HG02970 (cell line): ENCODE measurements around the gene DIAPH2.

Experiments
- ATAC-seq: cut with Tn5 transposase; IDR thresholded peaks from one replicate; pipeline ENCODE4 v1.9.1; 2021; ENCODE audit warnings: mild to moderate bottlenecking, moderate library complexity, moderate number of reproducible peaks; ENCODE audit not compliant: unreplicated experiment, low FRiP score

Gene DIAPH2

GRCh38 chrX:97619499-97619898 lies 934.9 kb downstream of the DIAPH2 start:
- no peak for ATAC-seq

- ATAC-seq: no peak
Measured at GRCh38 chrX:97622111-97622510, 937.5 kb downstream of the DIAPH2 start.

DNA sequence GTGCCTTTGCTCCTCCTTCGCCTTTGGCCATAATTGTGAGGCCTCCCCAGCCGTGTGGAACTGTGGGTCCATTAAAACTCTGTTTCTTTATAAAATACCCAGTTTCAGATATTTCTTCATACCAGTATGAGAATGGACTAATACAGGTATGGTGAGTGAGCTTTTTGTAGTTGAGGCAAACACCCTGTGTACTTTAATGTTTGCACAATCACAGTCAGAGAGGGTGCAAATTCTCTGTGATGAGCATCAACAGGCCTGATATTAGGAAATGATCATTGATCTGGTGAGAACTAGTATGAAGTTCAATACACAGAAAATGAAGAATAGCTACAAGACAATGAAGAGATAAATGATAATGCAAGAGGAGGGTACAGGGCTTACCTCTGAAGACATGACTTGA lies 943.7 kb downstream of the DIAPH2 start:
- ATAC-seq: no peak

GRCh38 chrX:97628807-97629596 lies 944.4 kb downstream of the DIAPH2 start:
- ATAC-seq: no peak

GRCh38 chrX:97629597-97629985 lies 944.9 kb downstream of the DIAPH2 start:
- no peak for ATAC-seq

DNA sequence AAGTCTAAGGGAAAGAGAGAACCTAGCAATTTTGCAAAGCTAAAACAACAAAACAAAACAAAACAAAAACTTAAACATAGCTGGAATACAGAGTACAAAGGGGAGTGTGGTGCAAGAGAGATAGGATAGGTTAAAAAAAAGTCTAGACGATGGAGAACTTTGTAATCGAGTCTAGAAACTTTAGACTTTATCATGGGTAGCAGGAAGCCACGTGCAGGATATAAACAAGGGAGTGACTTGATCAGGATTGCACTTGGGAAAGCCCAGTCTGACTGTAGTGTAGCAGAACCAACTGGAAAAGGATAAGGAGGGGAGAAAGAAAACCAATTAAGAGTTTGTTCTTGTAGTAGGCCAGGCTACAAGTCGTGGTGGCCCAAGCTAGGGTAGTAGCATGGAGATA lies 949.2 kb downstream of the DIAPH2 start:
- no peak for ATAC-seq

- no peak for ATAC-seq
Measured at GRCh38 chrX:97636473-97637140, 952.0 kb downstream of the DIAPH2 start.

DNA sequence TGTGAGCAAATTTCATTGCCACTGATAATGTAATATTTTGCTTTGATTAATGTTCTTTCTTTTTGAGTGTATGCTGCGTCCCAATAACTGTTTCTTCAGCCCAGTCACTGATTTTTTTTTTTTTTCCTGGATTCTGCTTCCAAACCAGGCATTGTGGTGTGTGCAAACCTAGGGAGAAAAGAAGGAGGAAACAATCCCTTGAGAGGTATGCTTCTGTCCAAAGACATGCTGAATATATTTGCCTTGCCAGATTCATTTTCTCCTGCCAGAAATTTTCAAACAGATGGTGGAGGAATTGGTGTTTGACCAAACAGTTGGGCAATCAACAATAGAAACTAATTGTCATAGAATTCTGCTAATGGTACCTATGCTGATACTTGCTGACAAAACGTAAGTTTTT lies 952.6 kb downstream of the DIAPH2 start:
- no peak for ATAC-seq

GRCh38 chrX:97638621-97639020 lies 954.0 kb downstream of the DIAPH2 start:
- no peak for ATAC-seq

GRCh38 chrX:97639526-97639925 lies 954.9 kb downstream of the DIAPH2 start:
- no peak for ATAC-seq
